LHCN-M2 (cell line): ENCODE results near the gene TBC1D22A. TPM values are rescaled to one million over a fixed set of nuclear protein-coding genes. Genes with fewer than 3 reads are reported as not detected.

Source experiments
- DNase-seq: peaks from one replicate; pipeline ENCODE4 v3.0.0-alpha.2; 2012; ENCODE audit warnings: low read depth
- total RNA-seq: library from RNA; depleted of rRNA; stranded (reverse); fragments of >200 nt; gene quantifications from 2 replicates; pipeline ENCODE4 v1.2.3, GENCODE V29; 2014

TBC1D22A gene
- total RNA-seq, 1 experiment from 2014 or later, result 13.1 TPM

DNA sequence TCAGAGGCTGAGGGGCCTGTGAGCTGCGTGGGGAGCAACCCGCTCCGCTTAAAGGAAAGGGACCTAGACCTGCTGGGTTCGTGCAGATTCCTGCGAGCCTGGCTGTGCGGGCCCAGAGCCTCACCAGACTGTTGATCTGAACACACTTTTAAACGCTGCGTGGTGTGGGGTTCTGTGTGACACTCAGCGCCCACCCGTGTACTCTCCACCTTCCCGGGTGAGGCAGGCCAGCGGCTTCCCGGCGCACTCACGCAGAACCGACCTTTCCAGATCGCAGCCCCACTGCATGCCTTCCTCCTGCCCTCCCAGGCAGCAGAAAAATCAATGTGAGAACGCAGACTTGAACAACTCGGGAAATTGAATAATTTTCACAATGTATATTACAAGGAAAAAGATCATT is 388.6 kb downstream of the TBC1D22A start:
- no peak for DNase-seq

- DNase-seq, result no peak
Observed at GRCh38 chr22:47151490-47151889, 389.0 kb downstream of the TBC1D22A start.

DNA sequence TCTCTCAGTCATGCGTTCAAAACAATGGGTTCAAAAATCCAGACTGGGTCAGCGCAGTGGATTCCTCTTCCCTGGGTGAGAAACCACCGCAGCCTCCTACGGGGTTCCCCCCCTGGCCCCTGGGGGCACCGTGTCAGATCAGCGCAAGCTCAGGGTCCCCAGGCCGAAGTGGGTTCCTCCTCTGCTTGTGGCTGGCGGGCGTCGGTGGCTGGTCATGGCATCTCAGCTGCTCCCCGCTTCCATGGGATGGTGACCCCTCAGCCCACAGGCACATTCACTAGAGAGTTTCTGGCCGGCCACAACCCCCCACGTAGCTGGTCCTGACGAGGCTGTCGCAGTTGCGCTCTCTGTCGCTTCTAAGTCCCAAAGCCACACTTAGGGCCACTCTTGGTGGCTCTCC is 389.8 kb downstream of the TBC1D22A start:
- no peak for DNase-seq

- no peak for DNase-seq
Observed at GRCh38 chr22:47152938-47153337, 390.5 kb downstream of the TBC1D22A start.

DNA sequence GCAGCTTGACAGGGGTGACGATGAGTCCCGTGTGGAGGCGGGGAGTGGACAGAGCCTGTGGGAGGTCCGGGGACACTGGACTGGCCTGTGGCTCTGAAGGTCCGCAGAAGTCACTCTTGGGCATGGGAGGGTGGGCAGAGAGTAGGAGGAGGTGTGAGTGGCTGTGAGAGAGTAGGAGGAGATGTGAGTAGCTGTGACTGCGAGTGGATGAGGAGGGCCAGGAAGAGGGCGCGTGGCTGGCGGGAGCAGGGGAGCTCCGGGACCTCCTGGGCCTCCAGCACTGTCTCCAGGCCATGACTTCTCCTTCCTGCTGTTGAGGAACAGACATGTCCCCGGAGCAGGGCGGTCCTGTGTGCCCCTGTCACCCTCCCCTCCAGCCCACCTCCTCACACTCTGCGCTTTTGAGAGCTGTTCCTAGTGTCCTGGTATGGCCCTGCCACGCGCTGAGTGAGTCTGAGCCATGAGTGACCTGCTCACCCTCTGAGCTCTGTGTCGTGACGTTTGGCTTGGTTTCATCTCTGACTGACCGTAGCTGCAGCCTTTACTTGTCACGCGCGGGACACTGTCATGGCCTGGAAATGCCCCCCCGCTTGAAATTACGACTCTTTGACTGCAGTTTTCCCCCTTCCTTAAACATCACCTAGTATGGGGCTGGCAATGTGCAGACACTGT is 391.5 kb downstream of the TBC1D22A start:
- no peak for DNase-seq

GRCh38 chr22:47154621-47155081 is 392.2 kb downstream of the TBC1D22A start:
- DNase-seq, result peak; percentile 52

DNA sequence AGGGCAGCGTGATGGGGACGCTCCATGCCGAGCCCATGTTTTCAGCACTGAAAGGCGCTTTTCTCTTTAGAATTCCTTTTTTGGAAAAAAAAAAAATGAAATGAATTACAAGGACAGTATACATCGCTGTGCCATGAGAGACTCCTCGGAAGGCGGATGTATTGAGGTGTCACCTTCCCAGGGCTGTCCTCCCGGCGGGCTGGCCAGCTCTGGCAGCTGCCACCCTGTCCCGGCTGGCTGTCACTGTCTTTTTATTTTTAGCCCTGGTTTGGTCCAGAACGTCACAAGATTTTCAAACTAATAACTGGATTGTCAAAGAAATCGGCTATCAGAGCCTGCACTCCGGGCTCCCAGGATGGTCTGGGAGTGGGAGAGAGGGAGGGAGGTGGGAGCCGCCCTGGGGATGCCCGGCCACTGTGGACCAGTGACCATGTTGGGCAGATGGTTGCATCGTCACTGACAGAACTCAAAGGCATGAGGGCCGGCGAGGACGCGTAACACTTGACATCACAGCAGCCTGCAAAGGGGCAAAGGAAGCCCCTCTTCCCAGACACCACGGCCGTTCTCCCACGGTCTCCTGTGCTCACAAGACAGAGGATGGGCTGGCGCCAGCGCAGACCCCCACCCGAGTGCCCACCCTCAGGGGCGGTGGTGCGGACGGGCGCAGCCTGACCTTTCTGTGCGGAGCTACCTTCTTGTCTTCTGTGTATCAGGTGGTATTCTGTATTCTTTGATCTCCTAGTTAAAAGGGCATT is 392.9 kb downstream of the TBC1D22A start:
- no peak for DNase-seq

GRCh38 chr22:47155912-47156311 is 393.5 kb downstream of the TBC1D22A start:
- DNase-seq, result no peak

DNA sequence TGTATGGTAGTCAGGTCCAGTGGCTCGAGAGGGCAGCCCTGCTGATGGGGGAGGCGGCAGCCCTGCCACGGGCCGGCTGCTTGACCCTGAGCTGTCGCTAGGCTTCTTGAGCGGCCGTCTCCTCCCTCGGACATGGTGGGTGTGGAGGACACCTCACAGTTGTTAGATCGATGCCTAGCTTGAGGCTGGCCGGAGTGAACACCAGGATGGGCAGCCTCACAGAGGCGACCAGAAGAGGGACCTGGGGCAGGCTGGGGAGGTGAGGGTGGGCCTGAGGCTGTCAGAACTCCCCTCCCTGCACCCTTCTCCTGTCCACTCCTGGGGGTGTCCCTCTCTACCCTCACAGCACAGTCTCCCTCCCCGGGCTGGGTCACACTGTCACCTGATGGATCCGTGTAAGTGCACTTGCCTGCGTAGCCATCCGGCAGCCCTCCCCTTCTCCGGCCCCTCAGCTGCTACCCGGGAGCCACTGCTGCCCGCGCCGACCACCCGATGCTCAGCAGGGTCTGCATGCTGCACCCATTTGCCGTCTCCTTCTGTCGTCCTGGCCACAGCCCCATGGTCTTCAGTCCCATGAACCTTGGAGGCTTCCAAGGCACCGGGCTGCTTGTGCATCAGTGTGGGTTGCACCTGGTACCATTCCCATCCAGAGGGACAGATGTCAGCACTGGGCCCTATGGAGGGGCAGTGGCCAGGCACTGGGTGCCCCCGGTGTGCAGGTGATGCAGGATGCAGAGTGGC is 394.1 kb downstream of the TBC1D22A start:
- no peak for DNase-seq

GRCh38 chr22:47157093-47157420 is 394.6 kb downstream of the TBC1D22A start:
- no peak for DNase-seq

GRCh38 chr22:47157486-47158270 is 395.2 kb downstream of the TBC1D22A start:
- DNase-seq, result no peak

GRCh38 chr22:47158457-47158856 is 396.0 kb downstream of the TBC1D22A start:
- DNase-seq, result no peak

DNA sequence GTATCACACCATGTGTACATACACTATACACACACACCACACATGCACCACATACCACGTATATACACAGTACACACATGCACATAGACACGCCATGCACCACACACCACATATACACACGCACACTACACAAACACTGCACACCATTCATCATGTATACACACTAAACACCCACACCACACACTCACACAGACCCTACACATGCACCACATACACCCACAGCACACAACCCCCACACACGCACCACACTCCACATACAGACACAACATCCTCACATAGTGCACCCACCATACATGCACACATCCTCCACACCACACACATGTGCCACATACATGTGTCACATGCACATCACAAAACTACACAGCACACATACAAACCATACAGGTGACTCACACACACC is 397.1 kb downstream of the TBC1D22A start:
- DNase-seq, result no peak

DNA sequence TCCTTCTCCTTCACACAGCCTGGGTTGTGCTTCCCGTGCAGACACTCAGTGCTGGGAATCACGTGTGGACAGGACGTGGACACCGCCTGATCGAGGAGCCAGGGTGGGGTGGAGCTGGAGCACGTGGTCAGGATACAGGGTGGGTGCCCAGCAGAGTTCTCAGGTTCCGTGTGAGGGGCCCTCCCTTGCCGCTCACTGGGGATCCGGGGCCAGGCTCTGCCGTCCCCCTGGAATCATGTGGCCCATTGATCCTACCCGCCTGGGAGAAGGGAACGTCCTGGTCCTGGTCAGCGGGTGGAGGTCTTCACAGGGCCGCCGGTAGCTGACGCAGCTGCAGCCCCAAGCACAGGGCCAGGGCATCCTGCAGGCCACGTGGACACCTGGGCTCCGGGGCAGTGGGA is 397.7 kb downstream of the TBC1D22A start:
- DNase-seq, result no peak

DNA sequence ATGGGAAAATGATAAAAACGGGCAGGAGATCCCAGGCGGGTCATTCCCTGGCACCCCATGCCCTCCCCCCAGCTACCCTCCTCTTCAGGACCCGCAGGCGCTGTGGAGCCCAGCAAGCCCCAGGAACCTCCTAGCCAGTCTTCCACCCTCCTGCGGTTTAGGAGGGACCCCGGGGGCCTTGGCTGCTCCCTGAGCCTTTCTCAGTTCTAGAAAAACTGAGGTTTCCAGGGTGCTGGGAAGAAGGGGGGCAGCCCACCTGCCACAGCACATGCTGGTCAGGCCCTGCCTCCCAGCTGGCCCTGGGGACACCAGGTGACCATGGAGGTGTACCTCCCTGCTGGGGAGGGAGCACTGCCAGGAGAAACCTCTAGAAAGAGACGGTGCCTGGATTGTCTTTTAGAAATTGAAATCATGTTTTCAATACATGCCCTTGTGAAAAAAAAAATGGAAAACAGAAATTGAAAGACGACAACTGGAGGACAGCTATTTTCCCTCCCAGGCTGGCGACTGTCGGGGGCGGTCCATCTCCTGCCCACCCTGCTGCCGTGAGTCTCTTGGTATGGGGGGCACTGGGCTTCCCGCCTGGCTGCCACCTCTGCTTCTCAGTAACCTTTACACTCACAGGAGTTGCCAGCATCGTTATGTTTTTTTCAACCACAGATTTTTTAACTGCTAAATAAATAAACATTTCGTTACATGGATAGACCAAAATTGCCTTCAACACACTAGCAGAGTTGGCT is 398.5 kb downstream of the TBC1D22A start:
- no peak for DNase-seq

- peak; percentile 57 for DNase-seq
Observed at GRCh38 chr22:47161631-47162030, 399.2 kb downstream of the TBC1D22A start.

GRCh38 chr22:47162865-47163264 is 400.4 kb downstream of the TBC1D22A start:
- no peak for DNase-seq

- no peak for DNase-seq
Observed at GRCh38 chr22:47163481-47163855, 401.0 kb downstream of the TBC1D22A start.

- no peak for DNase-seq
Observed at GRCh38 chr22:47163856-47164513, 401.5 kb downstream of the TBC1D22A start.

- no peak for DNase-seq
Observed at GRCh38 chr22:47164514-47165337, 402.3 kb downstream of the TBC1D22A start.
